HEK293 (cell line): ENCODE results near the gene CH25H.

Source experiments
- CTCF ChIA-PET: fragments of 350-600 bp; formaldehyde crosslinking; extraction: SDS; loops from one replicate; lab custom pipeline; 2021; ENCODE audit warnings: antibody characterized with exemption; lab: Yijun Ruan, JAX
- POLR2A ChIA-PET: fragments of 300-600 bp; formaldehyde crosslinking; extraction: SDS; loops from one replicate; lab custom pipeline; 2020; ENCODE audit warnings: antibody characterized with exemption, inconsistent platforms; lab: Yijun Ruan, JAX
- H3K27ac ChIP-seq: fragments of 200-500 bp; sonication (Bioruptor generic); 2 replicates; pipeline ENCODE4 v1.5.1; 2014; ENCODE audit warnings: low read depth, low read length, control low read depth, inconsistent platforms; ENCODE audit errors: extremely low read depth
- H3K36me3 ChIP-seq, 2 experiments: fragments of 200-500 bp in 1 of 2; sonication (Bioruptor generic) in 1 of 2; 1 replicate in 1 of 2; 2 replicates in 1 of 2; pipeline ENCODE4 v1.5.1; 2014 to 2017; ENCODE audit warnings: inconsistent platforms in 2 of 2, low read length in 2 of 2; ENCODE audit not compliant: control insufficient read depth in 2 of 2, insufficient read depth in 1 of 2
- H3K4me1 ChIP-seq: fragments of 200-500 bp; sonication (Bioruptor generic); 2 replicates; pipeline ENCODE4 v1.5.1; 2014; ENCODE audit warnings: mild to moderate bottlenecking, low read length, inconsistent platforms; ENCODE audit not compliant: control insufficient read depth, insufficient read depth
- H3K4me3 ChIP-seq: 2 replicates; pipeline ENCODE4 v1.5.1; 2011; ENCODE audit warnings: low read depth, mild to moderate bottlenecking, control low read depth, low read length, moderate library complexity
- H3K9me3 ChIP-seq: fragments of 200-500 bp; sonication (Bioruptor generic); 2 replicates; pipeline ENCODE4 v1.5.1; 2014; ENCODE audit warnings: low read depth, low read length, inconsistent platforms; ENCODE audit not compliant: control insufficient read depth, insufficient read depth
- BCL6B ChIP-seq: fragments of 450-650 bp; formaldehyde crosslinking; IDR thresholded peaks from 2 replicates; pipeline ENCODE4 v1.5.1; 2017; ENCODE audit warnings: missing biosample characterization, missing genetic modification characterization
- CTCF ChIP-seq: fragments of 450-650 bp; formaldehyde crosslinking; IDR thresholded peaks from 2 replicates; pipeline ENCODE4 v1.5.1; 2016; ENCODE audit warnings: missing biosample characterization, missing genetic modification characterization
- HOXC10 ChIP-seq: sonication (generic); formaldehyde crosslinking; IDR thresholded peaks from 2 replicates; pipeline ENCODE4 v1.8.1; 2023; ENCODE audit warnings: mild to moderate bottlenecking, missing genetic modification reagents
- KLF8 ChIP-seq: fragments of 450-650 bp; formaldehyde crosslinking; IDR thresholded peaks from 2 replicates; pipeline ENCODE4 v1.5.1; 2016; ENCODE audit warnings: missing biosample characterization, missing genetic modification characterization
- RBAK ChIP-seq: fragments of 450-650 bp; formaldehyde crosslinking; IDR thresholded peaks from 2 replicates; pipeline ENCODE4 v1.5.1; 2016; ENCODE audit warnings: missing biosample characterization, missing genetic modification characterization
- SCRT1 ChIP-seq: fragments of 450-650 bp; formaldehyde crosslinking; IDR thresholded peaks from 2 replicates; pipeline ENCODE4 v1.5.1; 2016; ENCODE audit warnings: missing biosample characterization, missing genetic modification characterization, borderline replicate concordance
- SETDB1 ChIP-seq: IDR thresholded peaks from one replicate; pipeline ENCODE4 v1.6.1; 2017; ENCODE audit warnings: mild to moderate bottlenecking, low read length, moderate library complexity, mixed read lengths; ENCODE audit not compliant: insufficient read length
- SP2 ChIP-seq: fragments of 450-650 bp; formaldehyde crosslinking; IDR thresholded peaks from 2 replicates; pipeline ENCODE4 v1.5.1; 2016; ENCODE audit warnings: missing biosample characterization, missing genetic modification characterization
- SP3 ChIP-seq: fragments of 450-650 bp; formaldehyde crosslinking; IDR thresholded peaks from 2 replicates; pipeline ENCODE4 v1.5.1; 2016; ENCODE audit warnings: missing biosample characterization, missing genetic modification characterization
- TRIM28 ChIP-seq: IDR thresholded peaks from 2 replicates; pipeline ENCODE4 v1.6.1; 2011; ENCODE audit warnings: low read length, control low read depth, borderline replicate concordance
- WT1 ChIP-seq: fragments of 450-650 bp; formaldehyde crosslinking; IDR thresholded peaks from 2 replicates; pipeline ENCODE4 v1.5.1; 2016; ENCODE audit warnings: missing biosample characterization, missing genetic modification characterization
- ZBTB49 ChIP-seq: fragments of 450-650 bp; formaldehyde crosslinking; IDR thresholded peaks from 2 replicates; pipeline ENCODE4 v1.5.1; 2016; ENCODE audit warnings: missing biosample characterization, missing genetic modification characterization, low read depth
- ZIC2 ChIP-seq: fragments of 450-650 bp; formaldehyde crosslinking; IDR thresholded peaks from 2 replicates; pipeline ENCODE4 v1.5.1; 2016; ENCODE audit warnings: missing biosample characterization, missing genetic modification characterization
- ZNF121 ChIP-seq: fragments of 450-650 bp; formaldehyde crosslinking; IDR thresholded peaks from 2 replicates; pipeline ENCODE4 v1.5.1; 2016; ENCODE audit warnings: missing biosample characterization, missing genetic modification characterization
- ZNF132 ChIP-seq: fragments of 450-650 bp; formaldehyde crosslinking; IDR thresholded peaks from 2 replicates; pipeline ENCODE4 v1.5.1; 2017; ENCODE audit warnings: missing biosample characterization, missing genetic modification characterization, borderline replicate concordance
- ZNF138 ChIP-seq: fragments of 450-650 bp; formaldehyde crosslinking; IDR thresholded peaks from 2 replicates; pipeline ENCODE4 v1.5.1; 2016; ENCODE audit warnings: missing biosample characterization, missing genetic modification characterization, borderline replicate concordance
- ZNF16 ChIP-seq: fragments of 450-650 bp; formaldehyde crosslinking; IDR thresholded peaks from 2 replicates; pipeline ENCODE4 v1.5.1; 2016; ENCODE audit warnings: low read depth, missing biosample characterization, missing genetic modification characterization
- ZNF169 ChIP-seq: fragments of 450-650 bp; formaldehyde crosslinking; IDR thresholded peaks from 2 replicates; pipeline ENCODE4 v1.5.1; 2016; ENCODE audit warnings: missing biosample characterization, missing genetic modification characterization
- ZNF184 ChIP-seq: fragments of 450-650 bp; IDR thresholded peaks from 2 replicates; pipeline ENCODE4 v1.5.1; 2018; ENCODE audit warnings: missing biosample characterization, mild to moderate bottlenecking, missing genetic modification characterization
- ZNF19 ChIP-seq: fragments of 450-650 bp; formaldehyde crosslinking; IDR thresholded peaks from 2 replicates; pipeline ENCODE4; 2016; ENCODE audit warnings: missing biosample characterization, missing genetic modification characterization, low read depth
- ZNF211 ChIP-seq: fragments of 450-650 bp; formaldehyde crosslinking; IDR thresholded peaks from 2 replicates; pipeline ENCODE4 v1.5.1; 2016; ENCODE audit warnings: low read depth, missing biosample characterization, missing genetic modification characterization
- ZNF223 ChIP-seq: fragments of 450-650 bp; formaldehyde crosslinking; IDR thresholded peaks from 2 replicates; pipeline ENCODE4 v1.5.1; 2016; ENCODE audit warnings: missing biosample characterization, missing genetic modification characterization
- ZNF423 ChIP-seq: fragments of 450-650 bp; formaldehyde crosslinking; IDR thresholded peaks from 2 replicates; pipeline ENCODE4 v1.5.1; 2016; ENCODE audit warnings: missing biosample characterization, missing genetic modification characterization
- ZNF433 ChIP-seq: fragments of 450-650 bp; formaldehyde crosslinking; IDR thresholded peaks from 2 replicates; pipeline ENCODE4 v1.5.1; 2016; ENCODE audit warnings: missing biosample characterization, missing genetic modification characterization, low read depth
- ZNF501 ChIP-seq: fragments of 450-650 bp; formaldehyde crosslinking; IDR thresholded peaks from 2 replicates; pipeline ENCODE4 v1.5.1; 2016; ENCODE audit warnings: missing biosample characterization, missing genetic modification characterization
- ZNF549 ChIP-seq: fragments of 450-650 bp; IDR thresholded peaks from 2 replicates; pipeline ENCODE4 v1.5.1; 2018; ENCODE audit warnings: missing biosample characterization, missing genetic modification characterization, mild to moderate bottlenecking, inconsistent platforms, moderate library complexity
- ZNF560 ChIP-seq: fragments of 450-650 bp; formaldehyde crosslinking; IDR thresholded peaks from 2 replicates; pipeline ENCODE4 v1.5.1; 2017; ENCODE audit warnings: missing biosample characterization, missing genetic modification characterization, borderline replicate concordance
- ZNF596 ChIP-seq: fragments of 450-650 bp; IDR thresholded peaks from 2 replicates; pipeline ENCODE4 v1.5.0; 2018; ENCODE audit warnings: missing biosample characterization, mild to moderate bottlenecking, missing genetic modification characterization, moderate library complexity
- ZNF610 ChIP-seq: fragments of 450-650 bp; formaldehyde crosslinking; IDR thresholded peaks from 2 replicates; pipeline ENCODE4 v1.5.1; 2016; ENCODE audit warnings: missing biosample characterization, missing genetic modification characterization, borderline replicate concordance
- ZNF639 ChIP-seq: fragments of 450-650 bp; formaldehyde crosslinking; IDR thresholded peaks from 2 replicates; pipeline ENCODE4 v1.5.1; 2016; ENCODE audit warnings: missing biosample characterization, missing genetic modification characterization
- ZNF664 ChIP-seq: fragments of 450-650 bp; formaldehyde crosslinking; IDR thresholded peaks from 2 replicates; pipeline ENCODE4 v1.5.1; 2016; ENCODE audit warnings: missing biosample characterization, missing genetic modification characterization
- ZNF776 ChIP-seq: fragments of 450-650 bp; formaldehyde crosslinking; IDR thresholded peaks from 2 replicates; pipeline ENCODE4 v1.5.0; 2017; ENCODE audit warnings: missing biosample characterization, missing genetic modification characterization, borderline replicate concordance
- ZNF792 ChIP-seq: fragments of 450-650 bp; formaldehyde crosslinking; IDR thresholded peaks from 2 replicates; pipeline ENCODE4 v1.5.1; 2016; ENCODE audit warnings: missing biosample characterization, missing genetic modification characterization
- ZNF843 ChIP-seq: fragments of 450-650 bp; formaldehyde crosslinking; IDR thresholded peaks from 2 replicates; pipeline ENCODE4 v1.5.1; 2016; ENCODE audit warnings: missing biosample characterization, missing genetic modification characterization

CH25H gene

GRCh38 chr10:89213191-89213808 lies 6.2 kb upstream of the CH25H start:
- Histone ChIP-seq H3K36me3 (peaks cover 0 to 6% of the 10 kb centered on the region in 2 experiments; a peak in 1 of 3 replicates), H3K27ac (no peak overlapping the region), H3K4me3 (no peak overlapping the region), H3K9me3 (no peaks in the 10 kb centered on the region), H3K4me1 (0 out of 2 replicates have a peak, but pooled peaks cover 2% of the 10 kb centered on the region)
- CTCF ChIA-PET = interaction anchor here (0.6 to 4.2 kb wide), 35 partner anchors 10 to 673 kb away, joined by 3 to 98 read pairs (median 3); partner anchors contain the start of genes FAS and LIPM
- POLR2A ChIA-PET = no interaction called here
- TF ChIP-seq ZNF501 (tag by site-specific recombination) (no peak), ZNF792 (tag by site-specific recombination) (no peak), SCRT1 (no peak), KLF8 (no peak), ZNF138 (tag by site-specific recombination) (no peak), ZNF639 (tag by site-specific recombination) (peak; percentile 42; the same call in 1 of the 2 replicates), ZNF776 (tag by site-specific recombination) (no peak), SETDB1 (no peak), ZNF184 (tag by site-specific recombination) (no peak), ZNF121 (tag by site-specific recombination) (no peak), CTCF (peak; percentile 83), ZNF549 (no peak), ZBTB49 (tag by site-specific recombination) (no peak), ZNF610 (no peak), HOXC10 (CRISPR knock-in tag) (no peak), ZNF664 (tag by site-specific recombination) (no peak), ZNF596 (no peak), ZNF223 (tag by site-specific recombination) (no peak), ZNF132 (tag by site-specific recombination) (no peak), BCL6B (no peak), SP3 (tag by site-specific recombination) (no peak), WT1 (tag by site-specific recombination) (no peak), ZNF16 (tag by site-specific recombination) (no peak), ZNF433 (tag by site-specific recombination) (no peak), ZNF423 (tag by site-specific recombination) (no peak), TRIM28 (no peak), ZNF560 (tag by site-specific recombination) (no peak), RBAK (no peak), ZNF169 (tag by site-specific recombination) (no peak), SP2 (tag by site-specific recombination) (no peak), ZIC2 (tag by site-specific recombination) (no peak), ZNF211 (tag by site-specific recombination) (no peak), ZNF843 (no peak), ZNF19 (tag by site-specific recombination) (no peak)
